LNCaP clone FGC (cell line): Measurements from ENCODE around the gene ARL15.

Experiments
- DNase-seq: peaks from one replicate; pipeline ENCODE4 v3.0.0-alpha.2; 2011; ENCODE audit warnings: low read depth
- H3K4me3 ChIP-seq: 2 replicates; pipeline ENCODE4 v1.5.1; 2011; ENCODE audit warnings: mild to moderate bottlenecking, low read depth, low read length, control low read depth
- TF ChIP-seq, protein P1 (sequence below): IDR thresholded peaks from 2 replicates; pipeline ENCODE4 v1.5.1; 2012; ENCODE audit warnings: mild to moderate bottlenecking; ENCODE audit not compliant: control insufficient read depth, insufficient read depth; ENCODE audit errors: extremely low read depth

The ARL15 gene

DNA sequence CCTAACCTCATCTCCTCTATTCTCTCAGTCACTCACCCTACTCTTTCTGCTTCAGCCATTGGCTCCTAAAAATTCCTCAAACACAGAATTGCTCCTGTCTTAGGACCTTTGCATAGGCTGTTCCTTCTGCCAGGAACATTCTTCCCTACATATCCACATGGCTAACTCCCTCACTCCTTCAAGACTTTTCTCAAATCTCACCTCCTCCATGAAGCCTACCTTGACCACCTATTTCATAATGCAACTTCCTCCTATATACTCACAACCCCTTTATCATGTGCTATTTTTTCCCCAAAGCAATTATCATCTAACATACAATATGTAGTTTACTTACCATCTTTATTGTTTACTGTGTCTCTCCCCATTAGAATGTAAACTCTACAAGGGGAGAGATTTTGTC lies 45.8 kb downstream of the ARL15 start:
- DNase-seq: no peak
- TF ChIP-seq, protein P1, sequence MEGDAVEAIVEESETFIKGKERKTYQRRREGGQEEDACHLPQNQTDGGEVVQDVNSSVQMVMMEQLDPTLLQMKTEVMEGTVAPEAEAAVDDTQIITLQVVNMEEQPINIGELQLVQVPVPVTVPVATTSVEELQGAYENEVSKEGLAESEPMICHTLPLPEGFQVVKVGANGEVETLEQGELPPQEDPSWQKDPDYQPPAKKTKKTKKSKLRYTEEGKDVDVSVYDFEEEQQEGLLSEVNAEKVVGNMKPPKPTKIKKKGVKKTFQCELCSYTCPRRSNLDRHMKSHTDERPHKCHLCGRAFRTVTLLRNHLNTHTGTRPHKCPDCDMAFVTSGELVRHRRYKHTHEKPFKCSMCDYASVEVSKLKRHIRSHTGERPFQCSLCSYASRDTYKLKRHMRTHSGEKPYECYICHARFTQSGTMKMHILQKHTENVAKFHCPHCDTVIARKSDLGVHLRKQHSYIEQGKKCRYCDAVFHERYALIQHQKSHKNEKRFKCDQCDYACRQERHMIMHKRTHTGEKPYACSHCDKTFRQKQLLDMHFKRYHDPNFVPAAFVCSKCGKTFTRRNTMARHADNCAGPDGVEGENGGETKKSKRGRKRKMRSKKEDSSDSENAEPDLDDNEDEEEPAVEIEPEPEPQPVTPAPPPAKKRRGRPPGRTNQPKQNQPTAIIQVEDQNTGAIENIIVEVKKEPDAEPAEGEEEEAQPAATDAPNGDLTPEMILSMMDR: no peak

DNA sequence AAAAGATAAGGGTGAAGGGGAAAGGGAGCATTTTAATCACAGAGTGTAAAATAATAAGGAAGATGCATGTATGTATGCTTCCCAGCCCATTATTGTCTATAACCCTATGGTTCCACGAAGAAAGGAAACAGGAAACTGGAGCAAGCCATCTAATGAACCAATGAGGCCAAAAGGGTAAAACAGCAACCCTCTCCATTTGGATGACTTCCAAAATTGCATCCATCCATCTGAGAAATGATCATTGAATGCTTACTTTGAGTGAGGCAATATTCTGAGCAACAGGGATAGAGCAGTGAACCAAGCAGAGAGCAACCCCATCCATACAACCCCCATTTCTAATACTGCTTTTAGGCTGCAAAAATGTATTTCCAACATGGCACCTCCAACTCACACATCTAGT lies 46.9 kb downstream of the ARL15 start:
- DNase-seq: no peak
- TF ChIP-seq, protein P1: no peak

More for the DNA sequence above, 45.8 kb downstream of the ARL15 start:
- no peak overlapping the region for H3K4me3 ChIP-seq

DNA sequence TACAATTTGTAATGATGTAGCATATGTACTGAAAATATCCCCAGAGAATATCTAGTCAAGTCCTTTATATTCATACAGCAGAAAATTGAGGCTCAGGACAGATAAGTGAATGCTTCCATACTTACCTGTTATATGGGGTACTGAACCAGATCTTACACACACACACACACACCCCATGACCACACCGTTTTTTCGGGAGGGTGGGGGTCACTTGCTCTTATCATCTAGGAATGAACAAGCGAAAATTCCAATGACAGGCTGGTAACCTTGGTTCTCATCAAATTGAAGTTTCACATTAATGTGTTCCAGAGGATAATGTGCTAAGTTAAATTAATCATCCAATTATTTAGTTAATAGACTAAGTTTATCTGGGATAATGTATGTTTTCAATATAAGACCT lies 48.8 kb downstream of the ARL15 start:
- no peak for DNase-seq
- TF ChIP-seq, protein P1: no peak

More for the DNA sequence above, 46.9 kb downstream of the ARL15 start:
- H3K4me3 ChIP-seq: no peak overlapping the region

GRCh38 chr5:54259981-54260380 lies 50.4 kb downstream of the ARL15 start:
- TF ChIP-seq, protein P1: no peak
- no peak for DNase-seq

More for the DNA sequence above, 48.8 kb downstream of the ARL15 start:
- no peak overlapping the region for H3K4me3 ChIP-seq

GRCh38 chr5:54259090-54259489 lies 51.3 kb downstream of the ARL15 start:
- TF ChIP-seq, protein P1: no peak
- no peak for DNase-seq
- H3K4me3 ChIP-seq: no peak overlapping the region

More at GRCh38 chr5:54259981-54260380, 50.4 kb downstream of the ARL15 start:
- no peak overlapping the region for H3K4me3 ChIP-seq

- DNase-seq: no peak
- no peak overlapping the region for H3K4me3 ChIP-seq
- TF ChIP-seq, protein P1: no peak
Measured at GRCh38 chr5:54257366-54258118, 52.8 kb downstream of the ARL15 start.
